Thyroid gland (tissue), 4 donors: ENCODE data around the gene ZNF396. TPM values are rescaled to one million over a fixed set of nuclear protein-coding genes. Genes with fewer than 3 reads are reported as not detected.

Experiments
- DNase-seq, 2 donors: peaks; one replicate each; pipeline ENCODE4 v3.0.0-alpha.2; 2019
- H3K27ac ChIP-seq, 3 donors: fragments of 200-600 bp; sonication (generic); 1 replicate in 2 of 3; 2 replicates in 1 of 3; pipeline ENCODE4 v1.5.1; 2016 to 2019; ENCODE audit warnings: mild to moderate bottlenecking in 1 of 3, moderate library complexity in 1 of 3
- H3K27me3 ChIP-seq: fragments of 200-600 bp; sonication (generic); one replicate; pipeline ENCODE4 v1.5.1; 2019
- H3K36me3 ChIP-seq, 2 donors: fragments of 200-600 bp; sonication (generic); one replicate each; pipeline ENCODE4 v1.5.1; 2016 to 2019
- H3K4me1 ChIP-seq, 2 donors: fragments of 200-600 bp; sonication (generic); one replicate each; pipeline ENCODE4 v1.5.1; 2017 to 2019
- H3K4me3 ChIP-seq, 3 donors: fragments of 200-600 bp; sonication (generic); replicated peaks in 1 of 3; 1 replicate in 2 of 3; 2 replicates in 1 of 3; pipeline ENCODE4 v1.5.1; 2016; ENCODE audit warnings: mild to moderate bottlenecking in 1 of 3
- H3K9me3 ChIP-seq: fragments of 200-600 bp; sonication (generic); one replicate; pipeline ENCODE4 v1.5.1; 2017
- CTCF ChIP-seq, 6 experiments: fragments of 200-600 bp in 3 of 6; fragments of 450-650 bp in 3 of 6; sonication (generic) in 3 of 6; IDR thresholded peaks; one replicate each; pipeline ENCODE4 v1.5.1; 2016 to 2019; ENCODE audit warnings: antibody characterized with exemption in 6 of 6, mild to moderate bottlenecking in 2 of 6, inconsistent platforms in 1 of 6, moderate library complexity in 1 of 6
- POLR2A ChIP-seq, 2 donors: fragments of 450-650 bp; IDR thresholded peaks; one replicate each; pipeline ENCODE4 v1.6.1; 2017; ENCODE audit warnings: antibody characterized with exemption in 2 of 2, mild to moderate bottlenecking in 2 of 2, moderate library complexity in 1 of 2
- WGBS, 2 donors: methylation state at CpG; one replicate each; pipeline ENCODE4 v1.1.5; 2017; 5-methylcytosine and 5-hydroxymethylcytosine counted together
- intact Hi-C: fragments of 100-400 bp; cut with DNase I; formaldehyde crosslinking; loops from one replicate; pipeline ENCODE4 v1.15.1; 2023
- total RNA-seq, 4 donors: library from RNA; depleted of rRNA; stranded (reverse); fragments of >200 nt; gene quantifications; one replicate each; pipeline ENCODE4 v1.2.3, GENCODE V29; 2016

ZNF396 gene
- total RNA-seq, 4 donors from 2014 or later: 5.3 to 14.2 (median 9.1) TPM

GRCh38 chr18:35409911-35410310 lies 32.8 kb upstream of the ZNF396 start:
- intact Hi-C loops: loop anchor here (10.0 kb wide), 1 partner anchor 105 kb away; no protein-coding TSS in a partner anchor
- H3K27ac ChIP-seq: no peak overlapping the region
- no peaks in the 10 kb centered on the region for H3K36me3 ChIP-seq
- no peak for DNase-seq
- no peaks in the 10 kb centered on the region for H3K9me3 ChIP-seq
- WGBS, 2 donors: 88 to 95% methylated on average over 3 of the region's 3 CpGs
- no peaks in the 10 kb centered on the region for H3K27me3 ChIP-seq
- TF ChIP-seq POLR2A (IDR thresholded peaks at IDR 0.05) (no peak), CTCF (IDR thresholded peaks at IDR 0.05) (no peak)
- H3K4me1 ChIP-seq: peaks cover 0 to 10% of the 10 kb centered on the region in 2 donors
- H3K4me3 ChIP-seq: no peak overlapping the region

DNA sequence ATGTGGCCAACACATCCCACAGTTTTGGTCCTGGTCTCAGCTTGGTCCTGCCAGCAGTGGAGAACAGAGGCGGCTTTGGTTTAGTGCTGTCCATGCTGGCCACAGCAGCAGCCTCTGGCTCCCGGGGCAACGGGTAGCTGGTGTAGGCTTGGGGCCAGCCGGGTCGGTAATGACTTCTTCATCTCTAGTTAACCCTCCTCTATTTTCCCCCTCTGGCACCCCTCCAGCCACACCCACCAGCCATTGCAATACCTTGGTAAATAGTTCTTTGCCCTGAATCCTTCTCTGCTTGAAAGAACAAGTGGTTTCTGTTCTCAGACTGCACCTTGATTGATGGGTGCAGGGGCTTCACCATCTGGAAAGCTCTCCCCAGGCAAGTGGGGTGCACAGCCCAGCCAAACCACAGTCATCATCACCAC lies 31.7 kb upstream of the ZNF396 start:
- intact Hi-C loops: no loop called here
- Histone ChIP-seq H3K36me3 (no peaks in the 10 kb centered on the region), H3K4me3 (no peak overlapping the region), H3K27me3 (no peaks in the 10 kb centered on the region), H3K9me3 (no peaks in the 10 kb centered on the region), H3K27ac (no peak overlapping the region), H3K4me1 (peaks cover 0 to 10% of the 10 kb centered on the region in 2 donors)
- 82 to 91% methylated on average over 4 to 5 of the region's 5 CpGs for WGBS, 2 donors
- TF ChIP-seq CTCF (IDR thresholded peaks at IDR 0.05): no peak
- TF ChIP-seq POLR2A (IDR thresholded peaks at IDR 0.05): no peak
- no peak for DNase-seq

DNA sequence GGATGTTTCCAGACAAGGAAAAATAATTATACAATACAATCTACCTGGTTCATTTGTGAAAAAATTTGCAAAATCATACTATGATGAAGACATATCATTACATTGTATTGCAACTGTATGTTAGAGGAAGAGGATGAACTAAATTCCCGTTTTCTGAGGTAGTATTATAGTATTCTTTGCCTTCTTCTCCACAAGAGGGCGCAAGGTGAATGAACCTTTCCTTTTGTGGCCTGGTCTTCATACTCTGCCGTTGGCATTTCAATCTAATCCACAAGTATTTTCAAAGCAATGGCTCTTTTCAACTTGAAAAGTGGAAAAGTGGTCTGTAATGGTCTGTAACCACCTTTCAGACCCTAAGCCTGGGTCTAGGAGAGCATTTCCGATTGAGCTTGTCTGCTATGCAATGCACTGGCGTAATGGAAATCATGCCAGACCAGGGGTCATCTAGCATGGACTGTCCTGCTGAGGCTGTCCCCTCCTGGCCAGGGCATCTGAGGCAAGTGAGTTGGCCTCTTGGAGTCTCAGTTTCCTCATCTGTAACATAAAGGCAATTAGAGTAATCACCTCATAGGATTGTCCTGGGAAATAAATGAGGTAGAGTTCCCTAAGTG lies 30.8 kb upstream of the ZNF396 start:
- TF ChIP-seq POLR2A (IDR thresholded peaks at IDR 0.05) (no peak), CTCF (IDR thresholded peaks at IDR 0.05) (peak; percentile 30 to 81 (median 67))
- H3K27me3 ChIP-seq: no peaks in the 10 kb centered on the region
- peaks cover 0 to 10% of the 10 kb centered on the region in 2 donors for H3K4me1 ChIP-seq
- peak; percentile 18 to 46 for DNase-seq
- 29 to 37% methylated on average over 5 of the region's 5 CpGs for WGBS, 2 donors
- no peak overlapping the region for H3K4me3 ChIP-seq
- no peak overlapping the region for H3K27ac ChIP-seq
- no peaks in the 10 kb centered on the region for H3K36me3 ChIP-seq
- no peaks in the 10 kb centered on the region for H3K9me3 ChIP-seq
- intact Hi-C loops: no loop called here

- intact Hi-C loops: no loop called here
- no peak overlapping the region for H3K27ac ChIP-seq
- 86 to 89% methylated on average over 6 of the region's 6 CpGs for WGBS, 2 donors
- H3K4me3 ChIP-seq: no peak overlapping the region
- H3K9me3 ChIP-seq: no peaks in the 10 kb centered on the region
- TF ChIP-seq POLR2A (IDR thresholded peaks at IDR 0.05) (no peak), CTCF (IDR thresholded peaks at IDR 0.05) (no peak)
- DNase-seq: no peak
- H3K27me3 ChIP-seq: no peaks in the 10 kb centered on the region
- H3K4me1 ChIP-seq: peaks cover 0 to 10% of the 10 kb centered on the region in 2 donors
- no peaks in the 10 kb centered on the region for H3K36me3 ChIP-seq
These were observed 29.5 kb upstream of the ZNF396 start for GRCh38 chr18:35406666-35407065.

DNA sequence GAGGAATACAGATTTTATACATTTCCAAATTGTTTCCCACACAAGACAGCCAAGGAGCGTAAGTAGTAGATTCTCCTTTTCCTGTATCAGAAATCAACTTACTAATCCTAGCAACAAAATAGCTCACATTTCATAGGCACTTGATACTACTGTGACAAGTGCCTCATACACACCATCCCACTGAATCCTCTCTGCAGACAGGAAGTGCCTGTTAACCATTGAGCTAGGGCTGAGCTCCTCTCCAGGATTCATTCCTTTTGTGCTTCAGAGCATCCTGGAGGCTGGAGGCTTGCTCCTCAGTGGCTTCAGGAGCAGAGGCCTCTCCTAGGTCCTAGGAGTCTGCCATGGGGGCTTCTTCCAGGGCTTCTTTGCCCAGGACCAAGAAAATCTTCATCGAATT lies 20.8 kb upstream of the ZNF396 start:
- intact Hi-C loops: no loop called here
- 88 to 89% methylated on average over 2 of the region's 2 CpGs for WGBS, 2 donors
- no peaks in the 10 kb centered on the region for H3K27me3 ChIP-seq
- no peaks in the 10 kb centered on the region for H3K4me1 ChIP-seq
- no peaks in the 10 kb centered on the region for H3K9me3 ChIP-seq
- TF ChIP-seq POLR2A (IDR thresholded peaks at IDR 0.05): no peak
- TF ChIP-seq CTCF (IDR thresholded peaks at IDR 0.05): no peak
- no peak for DNase-seq
- no peaks in the 10 kb centered on the region for H3K36me3 ChIP-seq
- H3K4me3 ChIP-seq: no peak overlapping the region
- no peak overlapping the region for H3K27ac ChIP-seq
